GM12873 (cell line): Measurements from ENCODE around the gene SH3RF3.

ENCODE experiments used
- CTCF ChIP-seq: IDR thresholded peaks from 2 replicates; pipeline ENCODE4 v1.5.1; 2012; ENCODE audit warnings: low read depth, mild to moderate bottlenecking, moderate library complexity, low read length, control low read depth; ENCODE audit not compliant: insufficient read depth; ENCODE audit errors: missing control alignments

The SH3RF3 gene

GRCh38 chr2:109193807-109194619 is 65.0 kb downstream of the SH3RF3 start:
- no peak for TF ChIP-seq CTCF

GRCh38 chr2:109194620-109194937 is 65.6 kb downstream of the SH3RF3 start:
- no peak for TF ChIP-seq CTCF

GRCh38 chr2:109195193-109196045 is 66.4 kb downstream of the SH3RF3 start:
- no peak for TF ChIP-seq CTCF

- TF ChIP-seq CTCF, result no peak
These were observed 67.3 kb downstream of the SH3RF3 start for GRCh38 chr2:109196081-109196875.

GRCh38 chr2:109197491-109198418 is 68.8 kb downstream of the SH3RF3 start:
- no peak for TF ChIP-seq CTCF

GRCh38 chr2:109199790-109200189 is 70.8 kb downstream of the SH3RF3 start:
- TF ChIP-seq CTCF, result no peak
